ENCODE results near the gene TSPAN12.
"Not testable (repeated sequence)": the region's sequence is repeated elsewhere in the genome, so short reads cannot be mapped to it uniquely, and the experiment has no call there.

Gene TSPAN12, protein sequence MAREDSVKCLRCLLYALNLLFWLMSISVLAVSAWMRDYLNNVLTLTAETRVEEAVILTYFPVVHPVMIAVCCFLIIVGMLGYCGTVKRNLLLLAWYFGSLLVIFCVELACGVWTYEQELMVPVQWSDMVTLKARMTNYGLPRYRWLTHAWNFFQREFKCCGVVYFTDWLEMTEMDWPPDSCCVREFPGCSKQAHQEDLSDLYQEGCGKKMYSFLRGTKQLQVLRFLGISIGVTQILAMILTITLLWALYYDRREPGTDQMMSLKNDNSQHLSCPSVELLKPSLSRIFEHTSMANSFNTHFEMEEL

GRCh38 chr7:120857588-120858573 lies at the start of gene TSPAN12:
TSPAN12 (minus strand) TSS chr7:120858144; CDS start chr7:120856763, 1,381 bp downstream.
- peak; percentile 60 for DNase-seq (ENCODE audit: low read depth)
- peak within 1 kb of the TSS; percentile 61 for H3K4me3 ChIP-seq (ENCODE audit: low read length)
- TF ChIP-seq, protein P1, sequence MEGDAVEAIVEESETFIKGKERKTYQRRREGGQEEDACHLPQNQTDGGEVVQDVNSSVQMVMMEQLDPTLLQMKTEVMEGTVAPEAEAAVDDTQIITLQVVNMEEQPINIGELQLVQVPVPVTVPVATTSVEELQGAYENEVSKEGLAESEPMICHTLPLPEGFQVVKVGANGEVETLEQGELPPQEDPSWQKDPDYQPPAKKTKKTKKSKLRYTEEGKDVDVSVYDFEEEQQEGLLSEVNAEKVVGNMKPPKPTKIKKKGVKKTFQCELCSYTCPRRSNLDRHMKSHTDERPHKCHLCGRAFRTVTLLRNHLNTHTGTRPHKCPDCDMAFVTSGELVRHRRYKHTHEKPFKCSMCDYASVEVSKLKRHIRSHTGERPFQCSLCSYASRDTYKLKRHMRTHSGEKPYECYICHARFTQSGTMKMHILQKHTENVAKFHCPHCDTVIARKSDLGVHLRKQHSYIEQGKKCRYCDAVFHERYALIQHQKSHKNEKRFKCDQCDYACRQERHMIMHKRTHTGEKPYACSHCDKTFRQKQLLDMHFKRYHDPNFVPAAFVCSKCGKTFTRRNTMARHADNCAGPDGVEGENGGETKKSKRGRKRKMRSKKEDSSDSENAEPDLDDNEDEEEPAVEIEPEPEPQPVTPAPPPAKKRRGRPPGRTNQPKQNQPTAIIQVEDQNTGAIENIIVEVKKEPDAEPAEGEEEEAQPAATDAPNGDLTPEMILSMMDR (IDR thresholded peaks at IDR 0.05; ENCODE audit: insufficient read depth, low read depth, low read length, missing control alignments), result no peak

- no peak overlapping the region for H3K4me3 ChIP-seq (ENCODE audit: low read length)
- DNase-seq (ENCODE audit: low read depth), result no peak
- TF ChIP-seq, protein P1 (IDR thresholded peaks at IDR 0.05; ENCODE audit: insufficient read depth, low read depth, low read length, missing control alignments), result no peak
Observed at GRCh38 chr7:120898715-120899499, 41.0 kb upstream of the TSPAN12 start.

DNA sequence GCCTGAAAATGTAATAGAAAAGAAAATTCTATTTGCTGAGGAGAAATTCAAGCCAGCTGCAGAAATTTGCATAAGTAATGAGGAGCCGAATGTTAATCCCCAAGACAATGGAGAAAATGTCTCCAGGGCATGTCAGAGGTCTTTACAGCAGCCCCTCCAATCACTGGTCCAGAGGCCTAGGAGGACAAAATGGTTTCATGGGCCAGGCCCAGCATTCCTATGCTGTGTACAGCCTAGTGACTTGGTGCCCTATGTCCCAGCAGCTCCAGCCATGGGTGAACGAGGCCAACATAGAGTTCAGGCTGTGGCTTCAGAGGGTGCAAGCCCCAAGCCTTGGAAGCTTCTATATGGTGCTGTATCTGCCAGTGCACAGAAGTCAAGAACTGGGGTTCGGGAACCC lies 37.3 kb upstream of the TSPAN12 start:
- H3K4me3 ChIP-seq (ENCODE audit: low read length); DNase-seq (ENCODE audit: low read depth): not testable (repeated sequence)

DNA sequence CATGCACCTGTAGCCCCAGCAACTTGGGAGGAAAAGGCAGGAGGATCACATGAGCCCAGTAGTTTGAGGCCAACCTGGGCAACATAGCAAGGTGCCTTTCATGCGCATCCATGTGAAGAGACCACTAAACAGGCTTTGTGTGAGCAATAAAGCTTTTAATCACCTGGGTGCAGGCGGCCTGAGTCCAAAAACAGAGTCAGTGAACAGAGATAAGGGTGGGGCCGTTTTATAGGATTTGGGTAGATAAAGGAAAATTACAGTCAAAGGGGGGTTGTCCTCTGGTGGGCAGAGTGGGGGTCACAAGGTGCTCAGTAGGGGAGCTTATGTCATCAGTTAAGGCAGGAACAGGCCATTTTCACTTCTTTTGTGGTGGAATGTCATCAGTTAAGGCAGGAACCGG lies 27.7 kb upstream of the TSPAN12 start:
- not testable (repeated sequence) for H3K4me3 ChIP-seq (ENCODE audit: low read length); DNase-seq (ENCODE audit: low read depth)

- H3K4me3 ChIP-seq (ENCODE audit: low read length), result no peak overlapping the region
- DNase-seq (ENCODE audit: low read depth), result peak; percentile 13
- TF ChIP-seq, protein P1 (IDR thresholded peaks at IDR 0.05; ENCODE audit: insufficient read depth, low read depth, low read length, missing control alignments), result no peak
Observed at GRCh38 chr7:120877701-120878100, 19.8 kb upstream of the TSPAN12 start.

DNA sequence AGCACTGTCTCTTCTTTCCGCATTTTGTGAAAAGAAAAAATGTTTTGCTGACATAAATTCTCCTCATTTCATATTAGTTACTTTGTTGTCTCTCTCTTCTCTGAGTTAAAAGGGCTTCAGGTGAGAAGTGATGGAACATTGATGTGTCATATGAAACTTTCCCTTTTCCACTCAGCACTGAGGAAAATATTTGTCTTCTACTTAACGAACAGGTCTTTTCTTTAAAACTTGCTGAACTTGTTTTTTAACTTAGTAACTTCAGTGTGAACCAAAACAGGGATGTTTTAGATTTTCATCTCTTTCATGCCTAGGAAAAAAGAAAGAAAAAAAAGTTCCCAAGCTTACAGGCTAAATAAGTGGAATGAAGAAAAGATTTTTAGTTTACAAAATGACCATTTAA lies 19.0 kb upstream of the TSPAN12 start:
- H3K4me3 ChIP-seq (ENCODE audit: low read length), result no peak overlapping the region
- DNase-seq (ENCODE audit: low read depth), result peak; percentile 59
- TF ChIP-seq, protein P1 (IDR thresholded peaks at IDR 0.05; ENCODE audit: insufficient read depth, low read depth, low read length, missing control alignments), result no peak

DNA sequence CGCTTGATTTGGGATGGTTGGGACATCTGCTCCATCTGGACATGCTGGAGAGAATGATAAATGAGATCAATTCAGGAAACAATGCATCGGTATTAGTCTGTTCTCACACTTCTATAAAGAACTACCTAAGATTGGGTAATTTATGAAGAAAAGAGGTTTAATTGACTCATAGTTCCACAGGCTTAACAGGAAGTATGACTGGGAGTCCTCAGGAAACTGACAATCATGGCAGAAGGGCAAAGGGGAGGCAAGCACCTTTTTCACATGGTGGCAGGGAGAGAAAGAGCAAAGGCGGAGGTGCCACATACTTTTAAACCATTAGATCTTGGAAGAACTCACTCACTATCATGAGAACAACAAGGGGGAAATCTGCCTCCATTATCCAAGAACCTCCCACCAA lies 16.8 kb upstream of the TSPAN12 start:
- TF ChIP-seq, protein P1 (IDR thresholded peaks at IDR 0.05; ENCODE audit: insufficient read depth, low read depth, low read length, missing control alignments), result no peak
- peak; percentile 35 for DNase-seq (ENCODE audit: low read depth)
- H3K4me3 ChIP-seq (ENCODE audit: low read length), result no peak overlapping the region
